OCI-M2 (cell line): Measurements from ENCODE around the gene KCNA3.

Source experiments
- DNase-seq: peaks from one replicate; lab custom pipeline; 2025; ENCODE audit not compliant: unreplicated experiment; lab: John Stamatoyannopoulos, UW

The KCNA3 gene

DNA sequence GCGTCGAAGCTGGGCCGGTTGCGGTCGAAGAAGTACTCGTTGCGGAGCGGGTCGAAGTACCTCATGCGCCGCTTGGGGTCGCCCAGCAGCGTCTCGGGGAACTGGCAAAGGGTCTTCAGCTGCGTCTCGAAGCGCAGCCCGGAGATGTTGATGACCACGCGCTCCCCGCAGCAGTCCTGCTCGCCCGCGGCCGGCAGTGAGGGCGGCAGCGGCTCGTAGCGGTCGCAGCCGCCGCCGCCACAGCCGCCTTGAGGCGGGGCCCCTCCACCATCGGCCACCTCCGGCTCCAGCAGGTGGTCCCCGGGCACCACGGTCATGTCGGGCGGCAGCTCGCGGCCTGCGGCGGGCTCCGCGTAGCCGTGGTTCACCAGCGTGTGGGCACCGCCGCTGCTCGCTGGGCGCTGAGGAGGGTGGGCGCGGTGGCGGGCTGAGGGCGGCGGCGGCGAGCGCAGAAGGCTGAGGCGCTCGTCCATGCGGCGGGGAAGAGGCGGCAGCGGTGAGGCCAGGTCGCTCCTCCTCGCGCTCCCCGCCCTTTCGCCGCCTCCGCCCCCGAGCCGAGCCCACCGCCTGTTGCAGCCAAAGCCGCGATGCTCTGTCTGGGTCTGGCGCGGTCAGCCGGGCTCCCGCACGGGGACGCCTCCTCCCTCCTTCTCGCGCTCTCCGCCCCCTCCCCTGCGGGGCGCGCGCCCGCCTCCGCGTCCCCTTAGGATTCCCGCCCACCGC lies at the start of gene KCNA3:
Gene KCNA3, minus strand, starts transcription at position 604 of the 723 bp plus-strand sequence. Its CDS starts 131 bp downstream, at position 473.
- DNase-seq: no peak

DNA sequence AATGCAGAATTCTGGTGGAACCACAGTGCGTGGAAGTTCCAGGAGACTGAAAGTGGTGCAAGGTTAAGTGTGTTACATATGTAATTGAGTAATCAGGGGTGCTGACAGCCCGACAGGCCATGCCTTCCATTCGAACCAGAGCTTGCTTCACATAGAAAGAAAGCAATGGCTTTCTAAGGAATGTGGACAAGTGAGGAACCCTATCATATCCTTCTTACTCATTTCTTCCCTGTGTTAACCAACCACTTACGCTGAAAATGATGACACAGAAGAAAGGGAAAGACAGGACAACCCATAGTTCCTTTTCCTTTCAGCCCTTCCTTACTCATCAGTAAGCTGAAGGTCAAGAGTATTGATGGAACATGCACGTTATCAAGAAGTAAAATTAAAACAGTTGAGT lies 48.1 kb upstream of the KCNA3 start:
- no peak for DNase-seq

DNA sequence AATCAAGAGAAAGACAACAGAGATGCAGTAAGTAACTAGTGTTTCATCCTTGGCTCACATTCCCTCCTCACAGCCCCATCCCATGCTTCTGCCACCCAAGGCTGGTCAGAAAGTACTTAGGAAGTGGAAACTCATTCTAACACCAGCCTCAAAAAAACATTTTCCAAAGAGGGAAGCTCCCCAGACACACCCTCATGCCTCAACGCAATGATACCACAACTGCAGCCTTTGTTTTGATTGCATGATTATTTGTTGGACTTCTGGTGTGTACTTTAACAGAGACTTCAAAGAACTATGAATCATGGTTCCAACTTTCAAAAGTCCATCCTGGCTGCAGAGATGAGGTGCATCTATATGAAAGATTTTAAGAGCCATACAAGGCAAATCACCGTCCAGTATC lies 45.2 kb upstream of the KCNA3 start:
- DNase-seq: no peak

DNA sequence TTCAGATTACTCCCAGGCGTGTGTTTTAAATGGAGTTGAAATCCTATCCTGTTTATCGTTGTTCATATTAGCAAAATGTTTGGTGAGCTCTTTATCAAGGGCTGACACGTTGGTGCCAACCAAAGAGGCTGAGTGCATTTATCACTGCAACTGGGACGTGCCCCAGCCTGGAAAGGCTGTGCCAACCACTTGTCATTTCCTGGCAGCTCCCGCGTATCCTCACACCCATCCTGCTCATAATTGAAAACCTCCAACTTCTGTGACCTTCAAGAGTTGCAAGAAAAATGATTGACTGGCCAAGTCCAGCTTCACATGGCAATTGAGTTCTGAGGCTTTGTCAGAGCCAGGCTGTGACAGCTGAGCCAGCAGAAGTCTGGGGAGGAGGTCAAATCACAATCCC lies 43.7 kb upstream of the KCNA3 start:
- DNase-seq: no peak

DNA sequence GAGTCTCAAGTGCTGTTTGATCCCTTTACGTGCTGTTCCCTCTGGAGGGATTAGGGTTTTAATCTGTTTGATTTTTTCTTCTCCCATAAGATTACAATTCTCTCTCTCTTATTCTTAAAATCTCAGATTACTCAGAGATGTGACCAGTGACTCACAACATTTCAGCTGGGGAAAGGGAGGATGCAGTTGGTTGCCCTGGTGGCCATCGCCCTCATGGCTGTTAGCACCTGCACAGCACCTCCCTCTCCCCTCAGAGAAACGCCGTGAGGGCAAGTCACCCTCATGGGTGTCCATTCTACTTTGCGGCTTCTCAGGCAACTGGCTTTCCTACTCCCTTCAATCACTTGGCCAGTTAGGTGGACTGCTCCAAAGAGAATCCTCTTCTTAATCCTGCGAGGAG lies 42.4 kb upstream of the KCNA3 start:
- DNase-seq: no peak

DNA sequence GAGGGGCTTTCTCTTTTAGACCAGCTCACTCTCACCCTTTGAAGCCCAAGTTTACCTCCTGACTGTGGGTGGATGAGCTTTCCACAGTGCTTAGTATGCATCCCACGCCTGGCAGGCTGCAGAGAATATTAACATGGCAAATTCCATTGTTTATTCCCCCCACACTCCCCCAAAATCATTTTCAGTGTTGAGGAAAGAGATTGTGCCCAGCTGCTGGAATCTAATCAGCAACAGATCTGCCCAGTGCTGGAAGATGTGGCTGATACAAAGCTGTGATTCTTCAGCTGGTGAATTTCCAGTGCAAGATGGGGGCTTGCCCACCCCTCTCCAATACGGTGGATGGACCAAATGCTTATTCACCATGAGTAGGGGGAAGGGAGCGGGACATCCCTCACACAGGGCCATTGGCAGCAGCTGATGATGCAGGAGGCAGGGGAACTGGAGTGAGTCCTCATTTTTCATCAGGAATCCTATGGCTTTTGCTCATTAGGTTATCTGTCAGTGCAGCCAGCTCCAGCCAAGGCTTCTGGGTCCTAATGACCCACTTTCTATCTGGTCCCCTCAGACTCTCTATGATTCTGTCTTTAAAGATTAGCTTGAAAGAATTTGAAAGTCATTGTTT lies 39.7 kb upstream of the KCNA3 start:
- DNase-seq: no peak

DNA sequence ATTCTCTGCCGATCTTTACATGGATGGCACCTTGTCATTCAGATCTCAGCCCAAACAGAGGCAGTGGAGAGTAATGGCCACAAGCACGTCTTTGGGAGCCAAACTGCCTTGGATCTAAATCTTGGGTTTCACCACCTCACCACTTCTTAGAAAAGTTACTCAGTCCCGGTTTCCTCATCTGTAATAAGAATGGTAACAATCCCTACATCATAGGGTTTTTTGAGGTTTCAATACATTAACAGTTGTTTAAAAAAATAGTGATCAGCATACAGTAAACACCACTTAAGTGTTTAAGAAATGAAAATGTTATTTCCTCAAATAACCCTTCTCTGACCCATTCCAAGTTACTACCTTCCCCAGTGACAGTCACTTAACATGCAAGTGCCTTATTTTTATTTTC lies 38.5 kb upstream of the KCNA3 start:
- DNase-seq: no peak

DNA sequence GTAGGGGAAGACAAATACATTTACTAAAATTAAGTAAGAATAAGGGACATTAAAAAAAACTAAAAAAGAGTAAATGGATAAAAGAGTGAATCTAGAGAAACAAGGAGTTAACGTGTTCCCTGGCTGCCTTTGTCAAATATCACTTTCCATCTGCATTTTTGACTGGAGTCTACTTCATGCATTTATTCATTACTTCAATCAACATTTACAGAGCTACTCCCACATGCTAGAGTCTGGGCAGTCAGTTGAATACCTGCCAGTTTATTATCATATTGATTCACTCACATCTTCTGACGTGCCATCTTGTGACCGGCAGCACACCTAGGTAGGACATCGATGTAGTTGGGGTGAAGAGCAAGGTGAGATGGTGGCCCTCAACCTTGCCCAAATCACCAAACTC lies 35.6 kb upstream of the KCNA3 start:
- DNase-seq: no peak

DNA sequence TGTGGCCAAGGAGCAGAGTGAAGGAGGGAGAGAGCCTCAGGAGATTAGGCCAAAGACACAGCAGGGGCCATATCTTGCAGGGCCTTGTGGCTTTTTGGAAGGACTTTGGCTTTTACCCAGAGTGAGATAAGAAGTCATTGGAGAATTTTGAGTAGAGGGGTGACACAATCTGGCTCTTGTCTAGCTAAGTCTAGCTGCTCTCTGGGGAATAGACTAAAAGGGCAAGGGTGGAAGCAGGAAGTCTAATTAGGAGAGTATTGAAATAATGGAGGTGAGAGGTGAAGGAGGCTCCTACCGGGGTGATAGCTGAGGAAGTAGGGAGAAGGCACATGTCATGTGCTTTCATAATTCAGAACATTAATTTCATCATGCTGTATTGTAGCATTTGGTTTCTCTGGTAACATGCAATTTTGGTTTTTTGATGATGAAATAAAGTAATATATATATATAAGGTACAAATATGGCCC lies 34.3 kb upstream of the KCNA3 start:
- DNase-seq: no peak

DNA sequence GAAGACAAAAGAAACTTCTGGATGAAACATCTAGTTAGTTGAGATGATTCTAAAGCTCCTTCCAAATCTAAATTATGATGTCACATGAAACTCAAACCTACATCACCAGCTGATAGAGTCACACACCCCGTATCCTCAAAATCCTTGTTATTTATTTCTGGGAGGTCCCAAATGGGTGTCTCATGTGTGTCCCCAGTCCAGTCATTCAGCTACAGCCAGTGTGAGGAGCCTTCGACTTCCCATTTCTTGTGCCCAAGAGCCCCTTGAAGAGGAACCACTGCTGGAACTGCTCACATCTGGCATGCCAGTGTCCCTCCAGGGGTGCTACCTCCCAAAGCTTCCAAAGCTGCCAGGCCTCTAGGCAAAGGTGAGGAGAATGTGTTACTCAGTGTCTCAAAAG lies 32.5 kb upstream of the KCNA3 start:
- DNase-seq: no peak

DNA sequence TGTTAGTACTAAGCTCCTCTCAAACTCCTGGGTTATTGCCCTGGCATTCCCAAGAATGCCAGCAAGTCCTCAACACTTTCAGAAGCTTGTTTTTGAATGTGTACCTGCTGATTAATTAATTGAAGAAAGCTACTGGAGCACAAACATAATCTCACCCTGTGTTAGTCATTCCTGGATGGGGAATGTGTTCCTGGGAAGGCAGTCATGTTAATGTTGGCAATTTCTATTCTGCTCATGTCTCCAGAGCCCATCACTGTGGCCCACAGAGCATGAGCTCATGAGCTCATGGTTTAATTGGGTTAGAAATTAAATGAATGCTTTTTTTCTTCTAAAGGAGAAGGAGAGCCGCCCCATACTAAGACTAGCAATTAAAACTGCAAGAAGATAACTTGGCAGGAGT lies 31.9 kb upstream of the KCNA3 start:
- DNase-seq: no peak

DNA sequence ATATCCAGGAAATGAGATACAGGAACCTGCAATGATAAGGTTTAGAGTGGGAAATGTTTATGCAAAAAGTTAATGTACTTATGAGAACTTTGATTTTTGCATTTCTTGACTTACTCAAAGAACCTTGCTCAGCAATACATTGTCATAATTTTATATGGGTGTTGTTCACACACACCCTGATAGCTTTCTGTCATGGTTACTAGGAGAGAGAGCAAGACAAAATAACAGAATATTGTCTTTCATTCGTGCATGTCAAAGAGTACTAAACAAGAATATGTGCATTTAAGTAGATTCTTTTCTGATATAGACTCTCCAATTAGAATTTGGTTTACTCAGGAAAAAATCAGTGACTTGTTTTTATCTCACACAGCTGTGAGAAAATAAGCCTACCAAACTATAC lies 27.5 kb upstream of the KCNA3 start:
- no peak for DNase-seq

DNA sequence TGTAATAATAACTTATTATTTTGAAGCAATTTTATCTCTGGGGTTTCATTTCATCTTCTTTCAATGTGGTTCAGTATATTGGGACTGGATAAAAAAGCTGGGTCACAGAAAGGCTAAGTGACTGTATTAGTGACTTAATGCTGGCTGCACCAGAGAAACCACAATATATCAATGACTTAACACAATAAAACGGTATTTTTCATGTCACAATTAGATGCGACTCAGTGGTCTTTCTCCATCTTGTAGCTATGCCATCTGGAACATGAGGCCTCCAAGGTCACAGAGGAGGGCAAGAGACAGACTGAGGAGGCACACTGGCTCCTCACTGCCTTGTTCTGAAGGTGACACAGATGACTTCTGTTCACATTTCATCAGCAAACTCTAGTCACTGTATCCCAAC lies 26.0 kb upstream of the KCNA3 start:
- no peak for DNase-seq

DNA sequence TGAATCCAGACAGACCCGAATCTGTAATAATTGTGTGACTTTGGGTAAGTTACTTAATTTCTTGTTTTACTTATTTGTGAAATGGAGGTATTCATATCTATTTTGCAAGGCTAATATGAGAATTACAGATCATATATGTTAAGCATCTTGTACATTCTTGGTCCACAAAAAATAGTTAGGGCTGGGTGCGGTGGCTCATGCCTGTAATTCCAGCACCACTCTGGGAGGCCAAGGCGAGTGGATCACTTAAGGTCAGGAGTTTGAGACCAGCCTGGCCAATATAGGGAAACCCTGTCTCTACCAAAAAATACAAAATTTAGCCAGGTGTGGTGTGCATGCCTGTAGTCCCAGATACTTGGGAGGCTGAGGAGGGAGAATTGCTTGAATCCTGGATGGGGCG lies 22.9 kb upstream of the KCNA3 start:
- DNase-seq: no peak

DNA sequence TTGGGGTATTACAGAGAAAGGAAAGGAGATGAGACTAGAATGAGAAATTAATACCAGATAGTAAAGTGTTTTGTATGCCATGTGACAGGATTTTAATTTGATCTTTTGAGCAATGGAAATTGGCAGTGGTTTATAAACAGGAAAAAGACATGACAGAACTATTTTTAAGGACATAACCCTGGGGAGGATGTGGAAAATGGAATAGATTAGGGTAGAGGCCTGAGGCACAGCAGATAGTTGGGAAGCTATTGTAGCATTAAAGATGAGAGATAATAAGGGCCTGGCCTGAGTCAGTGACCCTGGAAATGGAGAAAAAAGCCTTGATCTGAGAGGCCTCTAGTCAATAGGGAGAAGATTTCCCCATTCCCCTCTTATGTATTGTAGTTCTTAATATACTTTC lies 22.1 kb upstream of the KCNA3 start:
- DNase-seq: no peak

DNA sequence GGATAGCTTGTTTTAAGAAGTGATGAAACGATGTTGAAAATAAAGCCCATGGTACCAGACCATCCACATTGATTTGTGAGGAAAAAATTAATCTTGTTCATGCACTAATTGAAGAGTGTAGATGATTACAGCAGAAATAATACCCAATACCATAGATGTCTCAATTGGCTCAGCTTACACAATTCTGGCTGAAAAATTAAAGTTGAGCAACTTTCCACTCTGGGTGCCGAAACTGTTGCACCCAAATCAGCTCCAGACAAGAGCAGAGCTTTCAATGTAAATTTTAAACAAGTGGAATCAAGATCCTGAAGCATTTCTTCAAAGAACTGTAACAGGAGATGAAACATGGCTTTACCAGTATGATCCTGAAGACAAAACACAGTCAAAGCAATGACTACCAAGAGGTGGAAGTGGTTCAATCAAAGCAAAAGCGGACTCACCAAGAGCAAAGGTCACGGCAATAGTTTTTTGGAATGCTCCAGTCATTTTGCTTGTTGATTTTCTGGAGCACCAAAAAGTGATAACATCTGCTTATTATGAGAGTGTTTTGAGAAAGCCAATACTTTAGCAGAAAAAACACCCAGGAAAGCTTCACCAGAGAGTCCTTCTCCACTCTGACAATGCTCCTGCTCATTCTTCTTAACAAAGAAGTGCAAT lies 16.1 kb upstream of the KCNA3 start:
- no peak for DNase-seq

DNA sequence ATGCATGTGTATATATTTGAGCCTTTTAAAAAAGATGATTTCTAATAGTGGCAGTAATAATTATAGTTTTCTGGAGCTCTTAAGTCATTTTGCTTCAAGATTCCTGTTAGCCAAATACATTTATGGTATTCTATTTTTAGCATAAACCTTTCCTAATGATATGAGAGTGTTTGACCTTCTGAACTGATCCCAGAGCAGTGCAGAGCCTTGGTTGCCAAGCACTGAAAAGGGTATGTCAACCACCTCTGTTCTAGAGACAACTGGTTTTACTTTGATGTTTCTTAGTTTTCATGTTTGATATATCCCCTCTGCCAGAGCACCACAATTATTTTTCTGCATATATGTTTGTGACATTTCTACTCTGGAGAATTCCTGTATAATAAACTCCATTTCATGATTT lies 15.1 kb upstream of the KCNA3 start:
- no peak for DNase-seq

DNA sequence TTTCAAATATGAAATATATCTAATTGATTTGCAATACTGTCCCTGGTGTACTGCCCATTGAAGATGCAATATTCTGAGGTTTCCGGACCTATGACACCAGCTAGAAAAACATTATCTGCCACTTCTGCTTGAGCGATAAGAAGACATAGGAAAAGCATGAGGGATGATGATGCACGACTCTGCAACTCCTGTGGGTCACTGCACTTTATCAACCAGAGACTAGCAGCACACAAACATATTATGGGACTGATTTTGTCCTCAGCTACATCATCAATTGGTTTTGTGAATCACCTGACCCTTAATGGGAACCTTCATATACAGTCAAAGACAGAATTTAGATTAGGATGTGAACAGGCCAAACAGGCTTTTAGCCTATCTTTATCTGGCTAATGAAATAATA lies 13.8 kb upstream of the KCNA3 start:
- no peak for DNase-seq

DNA sequence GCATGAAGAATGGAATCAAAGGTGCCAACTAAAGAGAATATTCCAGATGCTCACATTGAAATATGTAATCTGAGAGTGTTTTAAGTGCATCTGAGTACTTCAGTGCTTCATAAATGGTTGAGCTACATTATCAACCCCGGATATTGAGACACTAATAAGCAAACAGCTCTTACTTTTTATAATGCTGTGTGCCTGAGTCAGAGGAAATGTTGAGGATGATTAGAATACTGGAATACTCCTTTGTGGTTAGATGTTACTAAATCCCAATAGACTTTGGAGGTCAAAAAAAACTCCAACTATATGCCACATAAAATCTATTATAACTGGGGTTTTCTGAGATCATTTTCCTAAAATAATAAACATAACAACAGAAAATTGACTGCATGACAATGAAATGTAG lies 12.5 kb upstream of the KCNA3 start:
- DNase-seq: no peak

DNA sequence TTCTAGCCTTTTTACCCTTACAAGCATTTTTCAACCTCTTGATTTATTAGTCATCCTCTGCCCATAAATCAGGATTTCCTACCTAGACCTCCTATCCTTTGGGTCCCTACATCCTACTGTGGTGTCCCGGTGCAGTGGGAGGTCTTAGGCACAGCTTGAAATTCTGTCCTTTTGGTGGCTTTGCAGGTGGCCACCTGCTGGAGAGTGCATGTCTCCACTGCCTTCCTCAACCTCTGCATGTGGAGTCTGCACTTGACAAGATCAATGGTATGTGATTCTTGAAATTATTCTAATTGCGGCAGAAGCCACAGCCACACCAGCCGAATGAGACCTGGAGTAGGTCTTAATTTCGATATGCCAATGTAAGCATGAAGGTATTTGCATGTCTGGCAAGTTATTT lies 11.4 kb upstream of the KCNA3 start:
- DNase-seq: no peak

DNA sequence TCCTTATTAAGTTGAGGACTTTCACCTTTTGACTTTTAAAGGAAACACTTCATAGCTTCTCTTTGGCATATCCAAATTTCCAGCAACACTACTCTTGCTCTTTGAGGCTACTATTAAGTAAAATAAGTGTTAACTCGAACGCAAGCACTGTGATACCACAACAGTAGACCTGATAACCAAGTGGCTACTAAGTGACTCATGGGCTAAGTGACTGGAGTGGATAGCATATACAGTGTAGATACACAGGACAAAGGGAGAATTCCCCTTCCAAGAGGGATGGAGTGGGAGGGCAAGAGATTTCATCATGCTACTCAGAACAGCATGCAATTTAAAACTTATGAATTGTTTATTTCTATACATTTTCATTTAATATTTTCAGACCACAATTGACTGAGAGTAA lies 9.8 kb upstream of the KCNA3 start:
- no peak for DNase-seq

DNA sequence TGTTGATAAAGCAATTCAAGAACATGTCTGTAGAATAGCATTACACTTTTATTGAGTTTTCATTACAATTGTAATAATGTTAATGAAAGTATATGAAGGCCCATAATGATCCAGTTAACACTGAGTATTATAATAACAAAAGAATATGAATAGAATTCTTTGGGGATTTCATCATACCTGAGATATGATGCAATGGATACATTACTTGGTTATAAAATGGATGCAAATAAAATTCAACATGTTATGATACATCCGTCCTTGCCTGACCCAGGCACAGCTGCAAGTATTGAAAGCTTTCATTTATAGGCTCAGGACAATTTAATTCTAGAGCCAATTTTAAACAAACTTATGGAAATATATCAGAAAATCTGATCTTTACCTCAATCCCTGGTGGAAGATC lies 8.2 kb upstream of the KCNA3 start:
- DNase-seq: no peak
